GM21786 (cell line): ENCODE data around the gene XRCC5.
A peak's percentile ranks its signal among the peaks of the same experiment; 100 is the strongest.
"Not testable (repeated sequence)": the region's sequence is repeated elsewhere in the genome, so short reads cannot be mapped to it uniquely, and the experiment has no call there.

ENCODE experiments used
- ATAC-seq: cut with Tn5 transposase; IDR thresholded peaks from one replicate; pipeline ENCODE4 v1.9.1; 2021; ENCODE audit not compliant: unreplicated experiment

Gene XRCC5

GRCh38 chr2:216116418-216116817 is 7.3 kb downstream of the XRCC5 start:
- no peak for ATAC-seq

DNA sequence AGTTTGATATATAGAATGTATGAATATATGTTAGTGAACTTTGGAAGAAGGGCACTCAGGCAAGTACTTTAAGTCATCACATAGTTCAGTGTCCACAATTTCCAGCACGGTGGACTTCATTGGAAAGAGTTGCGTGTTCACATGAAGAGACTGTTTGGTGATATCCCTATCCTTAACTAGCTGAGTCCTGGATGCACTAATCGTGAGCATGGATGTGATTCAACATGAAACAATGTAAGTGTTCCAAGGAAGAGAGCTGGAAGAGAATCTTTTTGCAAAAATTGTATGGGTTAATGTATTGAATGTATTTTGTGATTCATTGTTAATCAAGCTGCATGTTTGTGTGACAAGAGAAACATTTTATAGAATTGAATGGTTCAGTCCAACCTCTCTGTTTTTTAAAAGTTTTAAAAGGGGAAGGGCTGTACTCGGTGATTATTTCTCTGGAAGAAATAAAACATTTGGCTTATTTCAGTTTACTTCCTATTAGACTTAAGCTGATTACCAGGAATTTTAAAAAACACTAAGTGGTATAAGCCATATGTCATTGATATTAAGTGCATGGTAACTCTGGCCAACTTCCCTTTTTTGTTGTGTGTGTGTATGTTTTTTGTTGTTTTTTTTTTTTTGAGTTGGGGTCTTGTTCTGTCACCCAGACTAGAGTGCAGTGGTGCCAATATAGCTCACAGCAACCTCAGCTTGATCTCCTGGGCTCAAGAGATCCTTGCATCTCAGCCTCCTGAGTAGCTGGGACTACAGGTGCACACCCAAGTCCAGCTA is 8.6 kb downstream of the XRCC5 start:
- ATAC-seq = no peak

GRCh38 chr2:216118474-216118873 is 9.3 kb downstream of the XRCC5 start:
- ATAC-seq = no peak

GRCh38 chr2:216119146-216119545 is 10.0 kb downstream of the XRCC5 start:
- no peak for ATAC-seq

DNA sequence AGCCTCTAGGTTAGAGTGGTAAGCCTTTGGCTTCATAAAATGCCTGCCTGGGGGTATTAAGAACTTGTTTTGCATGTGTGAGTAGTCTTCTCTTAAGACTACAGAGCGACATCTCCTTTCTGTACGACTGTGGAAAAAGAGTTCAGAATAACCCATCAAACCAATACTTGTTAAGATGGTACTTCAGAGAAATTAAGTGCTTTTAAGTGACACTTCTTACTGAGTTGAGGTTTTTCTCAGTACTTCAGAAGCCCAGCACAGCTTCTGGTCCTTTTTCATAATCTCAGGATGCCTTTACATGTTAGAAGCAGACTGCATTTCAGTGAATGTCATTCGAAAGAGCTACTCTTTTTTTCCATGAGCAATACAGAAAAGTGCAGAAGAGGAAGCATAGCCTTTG is 10.8 kb downstream of the XRCC5 start:
- ATAC-seq = no peak

- ATAC-seq = no peak
Observed at GRCh38 chr2:216121255-216121654, 12.1 kb downstream of the XRCC5 start.

DNA sequence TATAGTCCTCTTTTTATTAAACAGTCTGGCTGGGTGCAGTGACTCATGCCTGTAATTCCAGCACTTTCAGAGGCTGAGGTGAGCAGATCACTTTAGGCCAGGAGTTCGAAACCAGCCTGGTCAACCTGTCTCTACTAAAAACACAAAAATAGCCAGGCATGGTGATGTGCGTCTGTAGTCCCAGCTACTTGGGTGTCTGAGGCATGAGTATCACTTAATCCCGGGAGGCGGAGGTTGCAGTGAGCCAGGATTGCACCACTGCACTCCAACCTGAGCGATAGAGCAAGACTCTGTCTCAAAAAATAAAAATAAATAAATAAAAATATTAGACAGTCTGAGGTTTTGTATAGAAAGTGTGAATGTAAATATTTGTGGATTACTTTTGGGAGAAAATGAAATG is 17.8 kb downstream of the XRCC5 start:
- no peak for ATAC-seq

- ATAC-seq = no peak
Observed at GRCh38 chr2:216130346-216130971, 21.3 kb downstream of the XRCC5 start.

DNA sequence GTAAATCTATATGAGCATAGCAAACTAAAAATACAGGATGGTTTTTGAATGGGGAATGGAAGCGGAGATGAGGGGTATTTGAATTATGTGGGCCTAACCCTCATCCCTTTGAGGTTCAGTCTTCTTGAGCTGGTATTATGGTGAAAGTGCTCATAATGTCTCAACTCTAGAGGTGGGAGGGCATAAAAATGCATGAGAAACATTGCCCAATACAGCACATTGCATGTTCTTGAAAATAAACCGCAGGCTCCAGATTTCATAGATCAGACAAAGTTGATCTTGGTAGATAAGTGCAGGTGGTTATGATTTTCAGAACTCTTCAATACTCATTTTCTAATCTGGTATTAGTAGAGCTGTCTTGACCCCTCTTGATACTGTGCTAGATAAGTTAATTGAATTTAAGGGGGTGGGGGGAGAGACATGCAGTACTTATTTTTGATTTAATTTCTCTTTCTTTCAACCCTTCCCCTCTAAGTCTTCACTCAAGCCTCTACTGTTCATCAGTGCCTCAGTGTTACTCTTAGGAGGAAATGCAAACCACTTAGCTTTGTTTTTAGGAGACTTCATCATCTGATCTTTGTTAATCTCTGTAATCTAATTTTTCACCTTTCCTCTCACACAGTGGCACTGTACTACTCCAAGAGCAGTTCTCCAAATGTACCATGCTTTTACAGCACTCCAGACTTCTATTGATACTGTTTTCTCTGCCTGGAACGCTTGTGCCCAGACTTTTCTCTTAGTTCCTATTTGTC is 22.2 kb downstream of the XRCC5 start:
- no peak for ATAC-seq

- ATAC-seq = no peak
Observed at GRCh38 chr2:216132585-216132984, 23.4 kb downstream of the XRCC5 start.

DNA sequence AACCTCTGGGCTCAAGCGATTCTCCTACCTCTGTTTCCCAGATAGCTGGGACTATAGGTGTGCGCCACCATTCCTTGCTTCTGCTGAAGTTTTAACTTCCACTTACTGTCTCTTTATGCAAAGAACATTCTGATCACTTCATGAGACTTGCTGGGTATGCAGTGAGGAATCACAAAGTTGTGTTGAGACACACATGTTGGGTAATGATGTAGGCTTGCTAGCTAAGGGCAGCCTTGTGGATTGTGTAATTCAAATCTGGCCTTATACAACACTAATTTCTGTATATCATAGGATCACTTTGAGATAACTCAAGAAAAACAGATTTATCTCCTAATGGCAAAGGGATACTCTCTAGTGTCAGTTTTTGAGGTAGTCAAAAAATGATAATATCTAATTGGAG is 24.2 kb downstream of the XRCC5 start:
- no peak for ATAC-seq

DNA sequence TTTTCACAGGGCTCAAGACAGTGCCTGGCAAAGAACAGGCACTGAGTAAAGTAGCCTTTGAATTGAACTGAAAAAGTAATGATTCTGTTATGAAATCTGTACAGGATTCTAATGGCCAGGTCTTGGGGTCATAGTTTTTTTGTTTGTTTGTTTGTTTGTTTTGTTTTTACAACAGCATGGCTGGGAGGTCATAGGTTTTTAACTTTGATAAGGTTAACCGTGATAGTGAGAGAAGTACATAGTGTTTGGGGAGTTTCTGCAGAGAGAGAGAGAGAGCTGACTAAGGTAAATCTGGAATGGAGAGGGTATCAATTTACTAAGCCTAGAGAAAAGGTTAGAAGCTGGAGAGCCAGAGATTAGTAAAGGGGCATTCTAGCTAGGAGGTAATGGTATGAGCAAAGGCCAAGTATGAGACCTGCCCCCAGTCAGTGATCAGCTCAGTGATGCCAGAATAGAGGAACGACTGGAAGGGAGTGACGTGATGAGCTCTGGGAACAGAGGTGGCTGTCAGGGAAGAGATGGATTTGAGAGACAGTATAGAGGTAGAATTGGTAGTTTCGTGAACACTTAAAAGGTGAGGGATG is 25.9 kb downstream of the XRCC5 start:
- no peak for ATAC-seq

- ATAC-seq = no peak
Observed at GRCh38 chr2:216139884-216140283, 30.7 kb downstream of the XRCC5 start.

DNA sequence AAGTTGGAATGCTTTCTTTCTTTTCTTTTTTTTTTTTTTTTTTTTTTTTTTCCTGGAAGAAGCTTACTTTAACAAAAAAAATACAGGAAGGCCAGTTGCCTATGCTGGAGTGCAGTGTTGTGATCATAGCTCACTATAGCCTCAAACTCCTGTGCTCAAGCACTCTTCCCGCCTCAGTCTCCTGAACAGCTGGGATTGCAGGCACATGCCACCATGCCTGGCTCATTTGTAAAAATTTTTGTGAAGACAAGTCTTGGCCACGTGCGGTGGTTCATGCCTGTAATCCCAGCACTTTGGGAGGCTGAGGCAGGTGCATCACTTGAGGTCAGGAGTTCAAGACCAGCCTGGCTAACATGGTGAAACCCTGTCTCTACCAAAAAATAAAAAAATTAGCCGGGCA is 32.4 kb downstream of the XRCC5 start:
- not testable (repeated sequence) for ATAC-seq

GRCh38 chr2:216142540-216142939 is 33.4 kb downstream of the XRCC5 start:
- ATAC-seq = peak; percentile 99

DNA sequence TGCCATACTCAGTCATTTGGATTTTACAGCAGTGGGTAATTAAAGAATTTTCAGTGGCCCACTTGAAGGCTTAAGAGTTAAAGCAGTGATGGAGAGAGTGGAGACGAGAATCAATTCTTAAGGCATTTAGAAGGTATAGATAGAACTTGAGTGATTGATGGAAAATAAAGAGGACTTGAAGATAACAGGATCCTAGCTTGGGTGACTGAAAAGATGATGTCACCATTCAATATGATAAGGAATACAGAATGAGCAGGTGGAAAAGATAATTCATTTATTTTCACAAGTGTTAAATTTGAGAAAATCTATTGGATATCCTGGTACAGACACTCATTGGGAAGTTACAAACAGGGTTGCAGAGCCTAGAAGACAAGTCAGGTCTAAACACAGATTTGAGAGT is 35.2 kb downstream of the XRCC5 start:
- ATAC-seq = no peak

- ATAC-seq = no peak
Observed at GRCh38 chr2:216144857-216145256, 35.7 kb downstream of the XRCC5 start.

- no peak for ATAC-seq
Observed at GRCh38 chr2:216146573-216146972, 37.4 kb downstream of the XRCC5 start.

GRCh38 chr2:216147172-216148131 is 38.3 kb downstream of the XRCC5 start:
- ATAC-seq = no peak

- ATAC-seq = no peak
Observed at GRCh38 chr2:216148983-216149382, 39.8 kb downstream of the XRCC5 start.

GRCh38 chr2:216149741-216150140 is 40.6 kb downstream of the XRCC5 start:
- no peak for ATAC-seq
